Measurements from ENCODE around the gene RRBP1.

RRBP1 gene

GRCh38 chr20:17624551-17625245 is 57.3 kb downstream of the RRBP1 start:
- no peak for TF ChIP-seq SIN3A (IDR thresholded peaks at IDR 0.05; ENCODE audit: borderline replicate concordance, insufficient read depth, low read length)
- no peak for TF ChIP-seq TAF1 (IDR thresholded peaks at IDR 0.05; ENCODE audit: borderline replicate concordance, insufficient read depth, low read length)
- TF ChIP-seq FOXP2 (optimal IDR thresholded peaks at IDR 0.05; ENCODE audit: borderline replicate concordance, extremely low read depth, extremely low read length, insufficient read depth): no peak
- TF ChIP-seq, protein P1, sequence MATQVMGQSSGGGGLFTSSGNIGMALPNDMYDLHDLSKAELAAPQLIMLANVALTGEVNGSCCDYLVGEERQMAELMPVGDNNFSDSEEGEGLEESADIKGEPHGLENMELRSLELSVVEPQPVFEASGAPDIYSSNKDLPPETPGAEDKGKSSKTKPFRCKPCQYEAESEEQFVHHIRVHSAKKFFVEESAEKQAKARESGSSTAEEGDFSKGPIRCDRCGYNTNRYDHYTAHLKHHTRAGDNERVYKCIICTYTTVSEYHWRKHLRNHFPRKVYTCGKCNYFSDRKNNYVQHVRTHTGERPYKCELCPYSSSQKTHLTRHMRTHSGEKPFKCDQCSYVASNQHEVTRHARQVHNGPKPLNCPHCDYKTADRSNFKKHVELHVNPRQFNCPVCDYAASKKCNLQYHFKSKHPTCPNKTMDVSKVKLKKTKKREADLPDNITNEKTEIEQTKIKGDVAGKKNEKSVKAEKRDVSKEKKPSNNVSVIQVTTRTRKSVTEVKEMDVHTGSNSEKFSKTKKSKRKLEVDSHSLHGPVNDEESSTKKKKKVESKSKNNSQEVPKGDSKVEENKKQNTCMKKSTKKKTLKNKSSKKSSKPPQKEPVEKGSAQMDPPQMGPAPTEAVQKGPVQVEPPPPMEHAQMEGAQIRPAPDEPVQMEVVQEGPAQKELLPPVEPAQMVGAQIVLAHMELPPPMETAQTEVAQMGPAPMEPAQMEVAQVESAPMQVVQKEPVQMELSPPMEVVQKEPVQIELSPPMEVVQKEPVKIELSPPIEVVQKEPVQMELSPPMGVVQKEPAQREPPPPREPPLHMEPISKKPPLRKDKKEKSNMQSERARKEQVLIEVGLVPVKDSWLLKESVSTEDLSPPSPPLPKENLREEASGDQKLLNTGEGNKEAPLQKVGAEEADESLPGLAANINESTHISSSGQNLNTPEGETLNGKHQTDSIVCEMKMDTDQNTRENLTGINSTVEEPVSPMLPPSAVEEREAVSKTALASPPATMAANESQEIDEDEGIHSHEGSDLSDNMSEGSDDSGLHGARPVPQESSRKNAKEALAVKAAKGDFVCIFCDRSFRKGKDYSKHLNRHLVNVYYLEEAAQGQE (IDR thresholded peaks at IDR 0.05; ENCODE audit: insufficient read depth in 1 of 2, low read depth in 2 of 2, low read length in 2 of 2): no peak
- no peak for TF ChIP-seq POLR2AphosphoS5 (IDR thresholded peaks at IDR 0.05; ENCODE audit: low read depth, low read length)

DNA sequence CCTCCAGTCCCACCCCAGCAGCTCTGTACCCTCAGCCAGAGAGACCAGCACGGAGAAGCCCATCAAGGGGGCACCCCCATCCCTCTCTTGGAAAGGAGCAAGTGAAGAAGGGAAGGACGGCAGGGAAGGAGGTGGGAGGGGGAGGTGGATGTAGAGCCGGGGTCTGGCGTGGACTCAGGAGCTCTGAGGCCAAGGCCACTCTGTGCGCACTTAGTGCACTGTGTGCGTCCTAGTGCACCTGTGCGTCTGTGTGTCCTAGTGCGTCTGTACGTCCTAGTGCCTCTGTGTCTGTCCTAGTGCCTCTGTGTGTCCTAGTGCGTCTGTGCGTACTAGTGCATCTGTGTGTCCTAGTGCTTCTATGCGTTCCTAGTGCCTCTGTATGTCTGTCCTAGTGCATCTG is 58.0 kb downstream of the RRBP1 start:
- TF ChIP-seq SIN3A (IDR thresholded peaks at IDR 0.05; ENCODE audit: borderline replicate concordance, insufficient read depth, low read length) (no peak), TAF1 (IDR thresholded peaks at IDR 0.05; ENCODE audit: borderline replicate concordance, insufficient read depth, low read length) (no peak), POLR2AphosphoS5 (IDR thresholded peaks at IDR 0.05; ENCODE audit: low read depth, low read length) (no peak), FOXP2 (optimal IDR thresholded peaks at IDR 0.05; ENCODE audit: borderline replicate concordance, extremely low read depth, extremely low read length, insufficient read depth) (no peak)
- TF ChIP-seq, protein P1 (IDR thresholded peaks at IDR 0.05; ENCODE audit: insufficient read depth in 1 of 2, low read depth in 2 of 2, low read length in 2 of 2): no peak

DNA sequence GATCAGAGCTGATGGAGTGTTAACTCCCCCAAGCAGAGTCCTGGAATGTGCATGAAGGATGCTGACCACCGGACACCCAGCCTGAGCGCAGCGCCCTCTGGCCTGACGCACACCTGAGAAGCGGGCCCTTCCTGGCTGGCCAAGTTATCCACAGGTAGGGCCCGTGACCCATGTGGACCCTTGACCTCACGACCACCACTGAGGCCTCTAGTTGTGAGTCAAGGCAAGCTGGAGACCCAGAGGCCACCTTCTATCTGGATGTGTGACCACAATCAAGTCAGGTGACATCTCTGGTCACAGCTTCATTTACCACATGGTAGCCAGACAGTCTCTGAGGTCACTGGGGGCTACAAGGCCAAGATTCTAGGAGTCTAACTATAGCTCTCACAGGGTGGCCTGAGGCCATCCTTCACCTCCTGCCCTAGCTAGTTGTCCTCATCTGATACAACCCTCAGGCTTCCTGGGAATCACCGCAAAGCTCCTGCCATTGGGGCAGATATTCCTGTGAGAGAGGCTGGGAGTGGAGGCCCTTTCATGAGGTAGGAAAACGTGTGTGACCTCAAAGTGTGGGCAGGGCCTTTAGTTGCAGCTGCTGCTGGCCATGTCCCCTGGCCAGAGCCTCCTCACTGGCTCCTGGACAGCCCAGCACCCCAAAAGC is 59.1 kb downstream of the RRBP1 start:
- TF ChIP-seq TAF1 (IDR thresholded peaks at IDR 0.05; ENCODE audit: borderline replicate concordance, insufficient read depth, low read length) (no peak), POLR2AphosphoS5 (IDR thresholded peaks at IDR 0.05; ENCODE audit: low read depth, low read length) (no peak), SIN3A (IDR thresholded peaks at IDR 0.05; ENCODE audit: borderline replicate concordance, insufficient read depth, low read length) (no peak), FOXP2 (optimal IDR thresholded peaks at IDR 0.05; ENCODE audit: borderline replicate concordance, extremely low read depth, extremely low read length, insufficient read depth) (no peak)
- TF ChIP-seq, protein P1 (IDR thresholded peaks at IDR 0.05; ENCODE audit: insufficient read depth in 1 of 2, low read depth in 2 of 2, low read length in 2 of 2): no peak

DNA sequence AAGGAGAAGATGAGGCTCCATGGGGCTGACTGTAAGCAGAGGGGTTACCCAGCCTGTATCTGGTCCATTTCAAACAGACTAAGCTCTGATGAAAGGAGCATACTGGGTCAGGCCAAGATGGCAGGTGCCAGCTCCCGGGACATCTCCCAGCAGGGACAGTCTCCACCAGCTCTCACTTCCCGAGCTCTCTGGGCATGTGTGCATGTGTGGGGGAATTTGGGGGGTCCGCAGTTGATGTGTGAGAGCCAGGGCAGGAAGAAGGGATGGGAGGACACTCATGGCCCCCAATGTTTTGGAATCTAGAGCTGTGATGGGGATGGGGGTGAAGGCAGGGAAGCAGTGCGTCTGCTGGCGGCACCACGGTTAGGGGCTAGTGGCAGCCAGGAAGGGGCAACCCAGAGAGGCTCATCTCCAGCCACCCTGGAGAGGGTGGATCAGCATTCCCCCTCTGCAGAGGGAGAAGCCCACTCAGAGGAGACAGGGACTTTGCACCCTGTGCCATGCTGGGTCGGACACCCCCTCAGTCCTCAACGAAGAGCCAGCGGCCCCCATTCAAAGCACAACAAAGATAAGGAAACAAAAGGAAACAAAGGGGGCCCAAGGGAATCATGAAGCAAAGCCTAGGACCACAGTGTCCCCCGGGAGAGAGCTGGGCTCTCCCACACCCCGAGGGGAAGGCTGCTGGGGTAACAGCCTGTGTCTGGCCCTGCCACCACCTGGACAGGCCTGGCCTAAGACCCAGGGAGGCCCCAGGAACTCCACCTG is 59.8 kb downstream of the RRBP1 start:
- TF ChIP-seq, protein P1 (IDR thresholded peaks at IDR 0.05; ENCODE audit: insufficient read depth in 1 of 2, low read depth in 2 of 2, low read length in 2 of 2): no peak
- TF ChIP-seq POLR2AphosphoS5 (IDR thresholded peaks at IDR 0.05; ENCODE audit: low read depth, low read length): no peak
- no peak for TF ChIP-seq TAF1 (IDR thresholded peaks at IDR 0.05; ENCODE audit: borderline replicate concordance, insufficient read depth, low read length)
- no peak for TF ChIP-seq FOXP2 (optimal IDR thresholded peaks at IDR 0.05; ENCODE audit: borderline replicate concordance, extremely low read depth, extremely low read length, insufficient read depth)
- no peak for TF ChIP-seq SIN3A (IDR thresholded peaks at IDR 0.05; ENCODE audit: borderline replicate concordance, insufficient read depth, low read length)
